Renal cortex interstitium (tissue), 11 donors: Measurements from ENCODE around the gene GABRR3. TPM values are rescaled to one million over a fixed set of nuclear protein-coding genes. Genes with fewer than 3 reads are reported as not detected.

ENCODE experiments used
- DNase-seq, 11 donors: peaks; one replicate each; pipeline ENCODE4 v3.0.0-alpha.2; 2013; ENCODE audit warnings: low read depth in 9 of 11, low spot score in 4 of 11; ENCODE audit errors: extremely low read depth in 1 of 11
- polyA plus RNA-seq, 3 donors: library from polyadenylated mRNA; unstranded; fragments of 120-200 nt; gene quantifications; one replicate each; pipeline ENCODE4 v1.2.1, GENCODE V29; 2013; ENCODE audit not compliant: insufficient read length in 3 of 3

GABRR3 gene
- polyA plus RNA-seq, 3 donors, result 0.03 to 0.09 (median 0.03) TPM

DNA sequence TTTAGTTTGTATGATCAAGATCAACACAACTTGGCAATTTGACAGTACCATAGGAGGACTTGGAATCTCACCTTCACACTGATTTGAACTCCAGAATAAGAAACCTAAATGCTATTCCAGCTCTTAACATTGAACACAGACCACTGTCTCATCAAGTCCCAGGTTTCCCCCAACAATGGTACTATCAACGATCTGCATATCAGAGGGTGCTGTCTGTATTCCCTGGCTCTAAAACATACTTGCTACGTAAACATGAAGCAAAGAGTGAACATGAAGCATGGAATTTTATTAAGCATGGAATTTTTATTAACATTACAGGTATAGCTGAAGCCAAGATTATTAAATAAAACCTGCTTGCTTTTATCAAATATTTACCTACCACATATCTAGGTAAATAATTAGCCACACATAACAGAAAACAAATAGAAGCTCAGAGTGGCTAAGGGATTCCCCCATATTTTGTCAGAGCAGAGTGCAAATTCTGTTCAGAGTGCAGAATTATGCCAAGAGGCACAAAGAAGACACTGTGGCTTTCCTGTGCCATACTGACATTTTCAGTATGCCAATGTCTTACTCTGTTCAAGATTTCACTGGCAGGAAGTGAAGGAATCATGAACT is 40.7 kb downstream of the GABRR3 start:
- DNase-seq, result no peak

DNA sequence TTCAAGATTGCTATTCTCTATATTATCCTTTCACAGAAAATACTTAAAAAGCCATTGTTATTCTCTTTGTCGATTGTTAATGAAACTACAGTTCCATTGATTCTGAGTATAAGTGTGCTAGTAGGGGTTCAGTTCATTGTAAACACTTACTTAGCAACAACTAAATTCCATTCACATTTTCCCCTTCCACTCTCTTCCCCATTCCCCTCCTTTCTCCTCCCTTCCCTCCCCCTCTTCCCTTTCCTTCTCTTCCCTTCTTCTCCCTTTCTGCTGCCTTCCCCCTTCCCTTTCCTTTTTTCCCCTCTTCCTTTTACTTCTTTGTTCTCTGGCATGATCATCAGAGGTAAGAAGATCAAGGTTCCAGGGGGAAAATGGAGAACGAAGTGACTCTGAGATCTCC is 41.6 kb downstream of the GABRR3 start:
- DNase-seq, result no peak

DNA sequence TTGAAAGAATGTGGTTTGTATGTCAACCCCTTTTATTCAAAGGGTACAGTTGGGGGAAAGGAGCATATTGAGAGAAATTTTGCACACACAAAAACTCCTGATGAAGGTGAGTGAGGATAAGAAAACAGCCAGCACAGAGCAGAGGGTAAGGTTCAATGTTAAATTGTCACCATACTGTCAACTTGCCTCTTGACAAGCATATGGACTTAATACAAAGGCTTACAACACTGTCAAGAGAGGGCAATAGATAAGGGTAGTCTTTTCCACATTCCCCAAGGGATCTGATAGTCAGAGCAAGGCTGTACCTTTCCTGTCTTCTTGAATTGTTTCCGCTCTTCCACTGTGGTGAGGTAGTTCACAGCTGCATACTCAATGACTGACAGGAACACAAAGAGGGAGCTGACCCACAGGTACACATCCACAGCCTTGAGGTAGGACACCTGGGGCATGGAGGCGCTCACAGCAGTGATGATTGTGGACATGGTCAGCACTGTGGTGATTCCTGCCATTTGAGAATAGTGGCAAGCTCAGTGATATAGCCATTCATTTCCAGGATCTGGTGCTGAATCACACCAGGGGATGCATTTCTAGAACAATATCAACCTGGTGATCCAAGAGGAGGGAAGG is 42.5 kb downstream of the GABRR3 start:
- DNase-seq, result no peak

DNA sequence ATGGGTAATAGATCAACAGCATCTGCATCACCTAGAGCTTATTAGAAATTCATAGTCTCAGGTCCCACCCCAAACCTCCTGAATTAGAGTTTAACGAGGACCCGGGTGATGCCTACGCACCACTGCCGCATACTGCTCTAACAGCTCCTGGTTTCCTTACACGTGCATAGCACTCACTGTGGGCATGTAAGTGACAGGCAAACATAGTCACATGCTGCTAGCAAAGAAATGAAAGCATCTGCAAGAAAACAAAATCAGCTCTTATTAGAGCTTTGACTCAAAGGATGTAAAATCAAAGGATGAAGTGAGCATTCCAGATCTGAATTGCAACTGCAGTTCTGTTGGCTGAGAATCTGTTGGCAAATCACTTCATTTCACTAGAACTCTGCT is 43.8 kb downstream of the GABRR3 start:
- no peak for DNase-seq

DNA sequence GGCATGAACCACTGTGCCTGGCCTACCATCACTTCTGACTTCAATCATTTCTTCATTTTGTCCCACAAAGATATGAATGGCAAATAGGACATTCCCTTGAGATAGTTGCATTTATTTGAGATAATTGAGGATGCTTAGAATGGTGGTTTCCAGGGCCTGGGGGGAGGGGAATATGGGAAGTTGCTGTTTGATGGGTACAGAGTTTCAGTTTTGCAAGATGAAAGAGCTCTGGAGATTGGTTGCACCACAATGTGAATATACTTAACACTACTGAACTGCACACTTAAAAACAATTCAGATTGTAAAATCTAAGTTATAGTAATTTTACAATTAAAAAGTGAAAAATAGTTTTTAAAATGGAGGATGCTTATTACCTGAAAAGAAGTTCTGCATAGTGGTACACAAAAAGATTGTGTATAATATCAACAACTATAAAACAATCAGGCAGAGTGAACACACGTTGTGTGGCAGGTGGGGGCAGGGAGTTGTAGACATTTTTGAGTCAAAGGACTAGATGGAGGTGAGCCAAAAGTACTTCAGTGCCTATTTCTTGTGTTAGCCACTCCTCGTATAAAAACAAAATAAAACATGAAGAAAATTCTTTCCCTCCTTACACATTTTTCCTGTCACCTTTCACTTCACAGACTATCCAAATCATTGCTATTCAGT is 44.4 kb downstream of the GABRR3 start:
- DNase-seq, result no peak

DNA sequence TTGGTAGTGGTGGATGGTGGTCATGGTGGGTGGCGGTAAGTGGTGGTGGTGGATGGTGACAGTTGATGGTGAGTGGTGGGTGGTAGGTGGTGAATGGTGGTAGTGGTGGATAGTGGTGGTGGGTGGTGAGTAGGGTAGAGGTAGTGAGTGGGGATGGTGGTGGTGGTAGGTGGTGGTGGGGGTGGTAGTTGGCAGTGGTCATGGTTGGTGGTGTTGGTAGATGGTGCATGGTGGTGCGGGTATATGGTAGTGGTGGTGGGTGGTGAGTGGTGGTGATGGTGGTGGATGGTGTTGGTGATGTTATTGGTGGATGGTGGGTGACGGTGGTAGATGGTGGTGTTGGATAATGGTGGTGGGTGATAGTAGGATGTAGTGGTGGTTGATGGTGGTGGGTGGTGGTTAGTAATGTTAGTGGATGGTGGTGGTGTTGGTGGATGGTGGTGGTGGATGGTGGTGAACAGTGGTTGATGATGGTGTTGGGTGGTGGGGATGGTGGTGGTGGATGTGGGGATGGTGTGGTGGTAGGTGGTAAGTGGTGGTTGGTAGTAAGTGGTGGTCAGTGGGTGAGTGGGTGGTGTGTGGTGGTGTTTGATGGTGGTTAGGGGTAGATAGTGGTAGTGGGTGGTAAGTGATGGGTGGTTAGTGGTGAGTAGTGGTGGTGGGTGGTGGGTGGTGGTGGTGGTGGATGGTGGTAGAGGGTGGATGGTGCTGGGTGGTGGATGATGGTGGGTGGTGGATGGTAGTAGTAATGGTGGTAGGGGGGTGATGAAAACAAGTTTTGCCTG is 46.1 kb downstream of the GABRR3 start:
- DNase-seq, result no peak

DNA sequence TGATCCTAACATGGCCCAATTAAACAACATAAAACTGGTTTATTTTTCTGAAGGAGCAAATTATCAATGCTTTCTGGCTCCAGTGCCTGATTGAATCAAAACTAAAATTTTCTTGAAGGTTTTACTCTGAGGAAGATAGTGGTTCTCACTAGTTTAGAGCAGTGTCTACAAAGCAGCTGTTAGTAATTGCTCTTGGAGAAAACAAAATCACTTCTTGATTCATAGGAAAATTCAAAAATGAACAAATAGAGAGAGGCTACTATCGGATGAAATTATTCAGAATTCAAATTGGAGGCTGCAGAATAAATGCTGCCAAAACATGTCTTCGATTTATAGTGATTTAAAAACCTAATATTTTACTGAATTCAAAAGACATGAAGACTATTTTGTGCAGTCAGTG is 47.8 kb downstream of the GABRR3 start:
- DNase-seq, result no peak

DNA sequence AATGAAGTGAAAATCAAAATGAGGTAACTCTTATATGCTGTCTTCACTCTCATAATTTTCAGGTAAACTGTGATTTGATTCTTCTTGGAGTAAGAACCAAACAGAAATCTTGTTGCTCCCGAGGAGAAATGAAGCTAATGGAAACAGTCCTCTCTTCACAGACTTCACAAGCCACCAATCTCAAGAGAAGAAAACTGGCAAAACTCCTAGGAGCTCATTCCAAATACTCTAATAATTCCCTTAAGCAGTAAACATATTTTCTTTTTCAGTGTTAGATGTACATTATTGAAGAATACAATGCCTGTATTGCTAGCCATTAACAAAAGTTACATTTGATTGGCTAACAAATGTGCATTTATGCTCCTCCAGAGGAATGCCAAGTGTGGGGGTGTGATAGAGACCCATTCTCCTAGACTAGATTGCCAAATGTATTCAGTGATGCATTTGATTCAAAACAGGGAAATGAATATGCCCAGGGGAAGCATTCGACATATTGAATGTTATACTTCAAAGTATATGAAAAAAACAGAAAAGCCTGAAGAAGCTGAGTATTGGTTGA is 51.1 kb downstream of the GABRR3 start:
- DNase-seq, result no peak

DNA sequence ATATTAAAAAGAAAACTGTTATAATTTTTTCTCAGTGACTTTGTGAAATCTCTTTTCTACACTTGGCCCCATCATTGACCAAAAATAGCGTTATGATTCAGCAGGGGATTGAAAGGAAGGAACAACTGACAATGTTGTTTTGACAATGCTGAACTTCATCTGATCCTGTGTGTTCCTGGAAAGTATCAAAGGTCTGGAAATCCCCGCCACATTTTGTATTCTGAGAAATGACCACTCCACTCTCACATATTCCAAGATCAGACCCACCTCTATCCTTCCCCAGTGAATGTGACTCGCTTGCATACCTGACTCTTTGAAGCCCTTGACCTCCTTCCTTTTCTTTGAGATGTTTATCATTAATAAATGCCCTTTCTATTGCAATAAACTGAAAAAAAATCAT is 53.2 kb downstream of the GABRR3 start:
- DNase-seq, result no peak

DNA sequence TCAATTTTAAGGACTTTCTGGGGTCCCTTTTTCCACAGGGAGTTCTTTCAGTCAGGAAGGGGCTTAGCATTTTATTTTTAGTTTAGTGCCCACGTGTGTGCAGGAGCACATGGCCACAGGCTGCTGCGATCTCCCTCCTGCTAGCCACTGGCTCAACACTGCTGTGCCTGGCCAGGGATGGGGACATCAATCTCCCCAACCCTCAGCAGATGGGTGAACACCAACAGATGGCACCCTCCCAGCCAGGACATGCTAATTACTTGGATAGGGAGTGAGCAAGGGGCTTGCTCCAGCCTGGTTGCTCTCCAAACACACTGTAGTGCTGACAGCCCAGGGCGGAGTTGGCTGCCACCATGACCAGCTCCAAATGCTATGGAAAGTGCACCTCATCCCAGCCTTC is 55.5 kb downstream of the GABRR3 start:
- no peak for DNase-seq

DNA sequence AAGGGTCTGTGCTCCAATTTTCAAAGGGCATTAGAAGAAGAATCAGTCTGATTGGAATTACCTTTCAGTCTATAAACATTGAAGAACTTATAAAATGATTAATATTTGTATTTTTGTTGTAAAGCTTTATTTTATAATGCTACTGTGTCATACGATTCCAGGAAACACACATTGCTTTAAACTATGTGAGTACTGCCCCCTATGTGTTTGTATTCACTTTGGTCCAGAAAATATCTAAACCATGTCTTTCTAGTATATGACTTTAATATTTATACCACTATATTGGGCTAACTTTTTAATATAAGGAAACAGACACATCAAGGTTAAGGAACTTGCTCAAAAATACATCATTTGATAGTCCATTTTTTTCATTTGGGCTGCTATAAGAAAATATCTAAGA is 59.6 kb downstream of the GABRR3 start:
- no peak for DNase-seq

DNA sequence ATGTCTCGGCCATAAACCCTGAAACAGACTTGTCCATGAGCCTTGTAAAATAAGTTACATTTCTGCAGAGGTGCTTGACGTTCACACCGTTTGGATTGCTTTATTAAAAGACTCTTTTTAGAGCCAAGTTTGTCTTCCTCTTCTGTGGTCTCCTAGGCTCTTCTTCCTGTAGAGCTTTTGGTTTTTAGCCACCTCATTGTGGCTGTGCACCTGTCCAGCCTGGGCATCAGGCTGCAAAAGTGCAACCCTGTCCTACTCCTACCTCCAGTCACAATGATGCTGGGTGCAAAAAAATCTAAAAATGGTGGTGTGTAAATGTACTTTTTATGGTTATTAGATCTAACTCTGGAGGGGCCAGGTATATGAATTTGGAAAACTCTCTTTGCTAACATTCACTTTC is 60.1 kb downstream of the GABRR3 start:
- DNase-seq, result no peak

DNA sequence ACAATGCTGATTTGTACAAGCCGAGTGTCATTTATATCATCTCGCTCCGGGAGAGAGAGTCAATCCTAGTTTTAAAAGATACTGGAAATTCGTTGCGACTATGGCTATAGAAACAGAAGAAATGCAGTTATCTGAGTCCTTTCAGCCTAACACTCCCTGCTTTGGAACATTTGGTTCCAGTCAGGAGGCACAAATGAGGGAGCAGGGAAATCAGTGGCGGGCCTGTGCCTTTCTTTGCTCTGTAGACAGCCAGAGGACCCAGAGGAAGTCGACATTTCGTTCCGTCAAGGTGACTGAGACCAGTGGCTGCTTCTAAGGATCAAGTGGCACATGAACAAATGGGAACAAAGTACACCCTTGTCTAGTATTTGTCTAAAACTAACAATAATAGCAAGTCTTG is 62.1 kb downstream of the GABRR3 start:
- no peak for DNase-seq

DNA sequence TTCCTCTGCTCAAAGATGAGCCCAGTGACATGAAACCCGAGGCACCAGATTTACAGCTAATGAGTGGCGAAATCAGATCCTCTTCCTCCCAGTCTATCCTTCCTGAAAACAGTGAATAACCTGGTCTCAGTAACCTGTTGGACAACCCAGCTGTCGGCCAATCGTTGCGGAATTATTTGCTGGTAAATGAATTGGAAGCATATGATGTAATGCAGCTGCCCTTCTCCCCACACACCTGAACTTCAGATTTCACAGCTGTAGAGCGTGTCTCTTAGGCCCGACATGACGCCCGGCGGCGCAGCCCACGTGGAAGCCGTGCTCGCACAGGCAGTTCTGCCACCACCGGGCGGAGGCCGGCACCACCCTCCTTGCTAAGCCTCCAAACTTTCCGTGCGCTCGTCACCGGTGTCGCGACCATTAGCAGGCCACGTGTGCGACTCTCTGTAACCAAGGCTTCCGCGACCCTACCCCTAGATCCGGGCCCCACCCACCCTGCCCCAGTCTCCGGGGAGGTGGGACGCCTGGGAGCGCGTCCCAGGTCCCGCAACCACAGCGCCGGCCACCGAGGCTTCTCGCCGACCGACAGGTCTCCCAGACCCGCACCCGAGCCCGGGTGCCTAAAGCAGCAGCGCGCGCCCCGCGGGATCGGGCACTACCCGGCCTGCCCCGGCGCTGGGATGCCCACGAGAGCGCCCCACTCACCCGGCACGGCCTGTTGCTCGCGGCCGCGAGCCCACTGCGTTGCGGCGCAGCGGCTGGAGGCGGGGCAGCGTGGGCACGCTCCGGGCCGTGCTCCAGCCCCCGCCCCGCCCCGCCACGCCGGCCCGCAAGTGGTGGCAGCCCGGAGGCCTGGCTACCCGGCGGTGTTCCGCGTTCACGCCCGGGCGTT is 63.2 kb downstream of the GABRR3 start, which contains the start of gene RIOX2:
Gene RIOX2, minus strand, starts transcription at position 753 of the 889 bp plus-strand sequence. CDS start 4,838 bp downstream, outside the sequence.
- DNase-seq, result peak; percentile 22 to 64 (median 46)

DNA sequence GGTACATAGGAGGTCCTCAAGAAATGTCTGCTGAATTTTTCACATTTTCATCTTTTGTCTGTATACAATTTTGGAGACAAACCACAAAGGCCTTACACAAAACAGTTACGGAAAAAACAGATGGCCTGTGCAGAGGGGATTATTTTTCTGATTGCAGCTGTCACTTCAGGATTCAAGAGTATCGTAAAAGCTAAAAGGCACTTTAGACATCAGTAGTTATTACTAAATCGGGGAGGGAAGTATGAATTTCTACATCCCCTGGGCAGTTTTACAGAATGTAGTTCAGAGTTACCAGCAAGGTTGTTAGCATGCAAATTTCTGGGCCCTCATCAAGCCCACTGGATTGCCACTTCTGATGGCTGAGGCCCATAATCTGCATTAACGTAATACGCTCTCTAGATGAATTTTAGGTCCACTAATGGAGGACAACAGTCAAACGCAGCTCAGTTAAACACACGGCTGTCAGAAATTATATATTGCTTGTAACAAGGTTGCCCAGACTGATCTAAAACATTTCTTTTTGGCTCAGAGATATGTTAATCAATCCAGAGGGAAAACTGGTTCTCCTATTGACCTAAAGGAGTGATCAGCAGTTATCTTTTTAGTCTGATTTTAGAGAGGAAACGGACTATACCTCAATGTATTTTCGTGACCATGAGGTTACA is 64.0 kb downstream of the GABRR3 start:
- no peak for DNase-seq

DNA sequence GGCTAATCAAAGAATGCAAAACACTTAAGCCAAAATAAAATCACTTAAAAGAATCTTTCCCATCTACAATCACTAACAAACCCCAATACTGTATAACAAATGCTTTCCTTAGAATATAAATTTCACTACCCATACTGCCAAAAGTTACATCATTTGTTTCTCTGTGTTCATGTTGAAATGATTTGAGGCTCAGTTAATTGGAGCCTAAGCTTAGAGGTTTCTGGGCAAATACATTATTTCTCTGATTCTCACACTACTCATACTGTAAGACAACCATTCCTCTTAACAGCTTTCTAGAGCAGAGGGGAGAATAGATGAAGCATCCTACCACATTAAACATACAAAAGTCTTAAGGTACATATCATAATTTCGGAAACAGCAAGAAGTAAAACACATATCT is 65.0 kb downstream of the GABRR3 start:
- DNase-seq, result no peak

DNA sequence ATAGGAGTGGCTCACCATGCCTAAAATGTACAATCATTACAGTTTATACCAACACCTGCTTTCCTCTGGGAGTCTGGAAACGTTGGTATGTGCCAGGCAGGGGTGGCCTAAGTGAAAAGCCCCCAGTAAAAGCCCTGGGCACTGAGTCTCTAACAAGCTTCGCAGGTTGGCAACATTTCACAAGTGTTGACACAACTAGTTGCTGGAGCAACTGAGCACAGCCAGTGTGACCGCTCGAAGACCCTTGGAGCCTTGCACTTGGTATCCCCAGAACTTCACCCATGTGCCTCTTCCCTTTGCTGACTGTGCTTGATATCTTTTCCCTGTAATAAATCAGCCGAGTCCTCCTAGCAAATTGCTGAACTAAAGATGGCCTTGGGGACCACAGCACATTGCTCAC is 65.6 kb downstream of the GABRR3 start:
- DNase-seq, result no peak

DNA sequence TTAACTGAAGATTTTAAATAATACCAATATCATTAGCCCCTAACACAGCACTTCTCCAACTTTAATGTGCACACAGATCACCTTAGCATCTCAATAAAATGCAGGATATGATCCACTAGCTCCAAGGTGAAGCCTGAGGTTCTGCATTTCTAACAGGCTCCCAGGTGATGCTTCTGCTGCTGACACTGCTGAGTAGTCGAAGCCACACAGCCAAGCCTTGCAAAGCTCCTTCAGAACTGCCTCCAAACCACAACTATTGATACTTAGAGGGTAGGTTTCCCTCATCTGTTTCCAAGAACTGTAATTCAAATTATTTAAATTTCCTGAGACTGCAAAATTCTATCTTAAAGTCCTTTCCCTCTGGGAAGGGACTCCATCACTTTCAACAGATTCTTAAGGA is 66.7 kb downstream of the GABRR3 start:
- no peak for DNase-seq
